SKM-1 (cell line): ENCODE results near the gene RTTN.
"Not testable (repeated sequence)": the region's sequence is repeated elsewhere in the genome, so short reads cannot be mapped to it uniquely, and the experiment has no call there.

ENCODE experiments used
- DNase-seq: peaks from one replicate; lab custom pipeline; 2025; ENCODE audit not compliant: unreplicated experiment; lab: John Stamatoyannopoulos, UW

RTTN gene

GRCh38 chr18:70154591-70155194 is 50.8 kb downstream of the RTTN start:
- no peak for DNase-seq

- DNase-seq, result peak; percentile 63
Observed at GRCh38 chr18:70151614-70152013, 53.9 kb downstream of the RTTN start.

GRCh38 chr18:70149616-70150301 is 55.7 kb downstream of the RTTN start:
- no peak for DNase-seq

GRCh38 chr18:70149156-70149555 is 56.3 kb downstream of the RTTN start:
- DNase-seq, result no peak

GRCh38 chr18:70148039-70148938 is 57.2 kb downstream of the RTTN start:
- no peak for DNase-seq

GRCh38 chr18:70146174-70146573 is 59.3 kb downstream of the RTTN start:
- no peak for DNase-seq

GRCh38 chr18:70142001-70142400 is 63.5 kb downstream of the RTTN start:
- DNase-seq, result no peak

GRCh38 chr18:70139138-70139537 is 66.3 kb downstream of the RTTN start:
- DNase-seq, result no peak

- no peak for DNase-seq
Observed at GRCh38 chr18:70135604-70136003, 69.9 kb downstream of the RTTN start.

- no peak for DNase-seq
Observed at GRCh38 chr18:70132999-70133398, 72.5 kb downstream of the RTTN start.

GRCh38 chr18:70128271-70128670 is 77.2 kb downstream of the RTTN start:
- no peak for DNase-seq

- DNase-seq, result no peak
Observed at GRCh38 chr18:70127359-70127758, 78.1 kb downstream of the RTTN start.

GRCh38 chr18:70126832-70127231 is 78.7 kb downstream of the RTTN start:
- DNase-seq, result no peak

GRCh38 chr18:70124139-70124538 is 81.3 kb downstream of the RTTN start:
- DNase-seq, result no peak

GRCh38 chr18:70121842-70122241 is 83.6 kb downstream of the RTTN start:
- DNase-seq, result no peak

GRCh38 chr18:70116949-70117348 is 88.5 kb downstream of the RTTN start:
- no peak for DNase-seq

GRCh38 chr18:70113511-70113910 is 92.0 kb downstream of the RTTN start:
- DNase-seq, result no peak

- no peak for DNase-seq
Observed at GRCh38 chr18:70110678-70111077, 94.8 kb downstream of the RTTN start.

- DNase-seq, result no peak
Observed at GRCh38 chr18:70107091-70107490, 98.4 kb downstream of the RTTN start.

GRCh38 chr18:70102854-70103253 is 102.6 kb downstream of the RTTN start:
- DNase-seq, result not testable (repeated sequence)

GRCh38 chr18:70089858-70090257 is 115.6 kb downstream of the RTTN start:
- DNase-seq, result no peak

GRCh38 chr18:70086085-70086484 is 119.4 kb downstream of the RTTN start:
- no peak for DNase-seq
